GM18507 (cell line): ENCODE data around the gene CRABP2.

Experiments
- DNase-seq: peaks from one replicate; pipeline ENCODE4 v3.0.0; 2011; ENCODE audit warnings: low read depth; ENCODE audit not compliant: insufficient read length; ENCODE audit errors: extremely low spot score
- FAIRE-seq: peaks from 2 replicates; lab custom pipeline; 2011; peaks lifted over from hg19 to GRCh38; lab: Jason Lieb, UNC

Gene CRABP2

DNA sequence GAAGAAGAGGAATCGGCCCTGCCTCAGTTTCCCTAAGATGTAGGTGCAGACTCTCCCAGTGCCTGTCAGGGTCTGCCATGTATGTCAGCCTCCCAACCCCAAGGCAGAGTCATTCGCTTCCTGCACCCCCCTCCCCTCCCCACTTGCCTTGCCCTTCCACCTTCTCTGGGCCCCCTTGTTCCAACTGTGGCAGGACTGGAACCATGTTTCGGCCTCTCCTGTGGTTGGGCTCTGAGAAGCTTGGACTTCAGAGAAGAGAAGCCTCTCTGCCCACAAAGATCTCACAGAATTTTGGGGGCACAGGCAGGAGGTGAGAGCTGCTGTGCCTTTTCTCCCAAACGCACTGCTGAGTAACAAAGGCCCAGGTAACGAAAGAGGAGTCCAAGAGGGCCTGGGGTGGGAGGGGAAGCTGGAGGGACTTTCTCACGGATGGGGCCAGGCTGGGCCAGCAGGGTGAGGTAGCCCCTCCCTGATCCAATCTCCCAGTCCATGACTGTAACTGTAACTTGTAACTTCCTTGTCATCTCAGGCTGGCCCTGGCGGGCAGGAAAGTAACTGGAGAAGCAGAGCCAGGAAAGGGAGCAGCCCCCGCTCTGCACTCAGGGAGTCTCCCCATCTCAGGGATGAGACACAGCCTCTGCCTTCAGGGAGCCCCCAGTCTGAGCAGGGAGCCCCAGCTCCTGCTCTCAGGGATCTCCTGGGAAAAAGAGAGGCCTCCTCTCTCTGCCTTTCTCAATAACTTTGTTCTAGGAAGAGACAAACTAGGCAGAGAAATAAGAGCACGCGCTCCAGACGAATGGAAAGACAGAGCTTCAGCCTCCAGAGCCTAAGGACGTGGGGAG, 11.3 kb downstream of the CRABP2 start:
- FAIRE-seq: no peak
- no peak for DNase-seq

DNA sequence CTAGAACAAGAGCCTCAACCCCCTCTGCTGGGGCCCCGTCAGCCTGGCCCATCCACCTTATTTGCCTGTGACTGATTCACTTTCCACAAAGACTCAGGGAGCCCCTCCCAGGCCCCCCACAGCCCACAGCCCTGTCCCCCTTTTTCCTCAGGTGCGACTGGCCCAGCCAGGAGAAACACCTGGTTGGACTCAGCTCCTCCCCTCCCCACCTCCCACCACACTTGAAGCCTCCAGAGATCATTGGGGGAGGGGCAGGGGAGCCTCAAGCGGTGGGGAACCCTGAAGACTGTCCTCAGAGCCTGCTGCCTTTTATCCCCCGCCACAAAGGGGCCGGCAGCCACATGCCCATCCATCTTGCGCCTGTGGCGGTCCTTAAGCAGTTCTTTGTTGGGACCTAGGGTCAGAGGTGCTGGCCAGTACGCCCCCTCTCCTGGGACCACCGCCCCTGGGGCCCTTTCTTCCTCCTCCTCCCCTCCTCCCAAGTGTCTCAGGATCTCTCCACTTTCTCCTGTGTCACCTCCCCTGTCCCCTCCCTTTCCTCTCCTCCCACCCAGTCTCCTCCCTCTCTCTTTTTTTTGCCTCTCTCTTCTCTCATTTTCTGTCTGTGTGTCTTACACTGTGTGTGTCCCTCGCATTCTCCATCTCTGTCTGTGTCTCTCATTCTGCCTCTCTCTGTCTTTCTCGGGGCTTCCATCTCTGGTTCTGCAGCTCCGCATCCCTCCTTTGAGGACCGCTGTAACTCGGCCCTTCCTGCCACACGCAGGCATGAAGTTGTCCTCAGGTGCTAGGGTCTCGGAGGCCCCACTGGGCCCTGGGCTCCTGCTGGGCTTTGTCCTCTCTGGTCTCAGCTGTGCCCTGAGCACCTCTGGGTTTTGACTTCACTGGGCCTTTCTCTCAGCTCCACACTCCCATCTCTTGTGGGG, 12.2 kb downstream of the CRABP2 start:
- DNase-seq (no peak), FAIRE-seq (no peak)

DNA sequence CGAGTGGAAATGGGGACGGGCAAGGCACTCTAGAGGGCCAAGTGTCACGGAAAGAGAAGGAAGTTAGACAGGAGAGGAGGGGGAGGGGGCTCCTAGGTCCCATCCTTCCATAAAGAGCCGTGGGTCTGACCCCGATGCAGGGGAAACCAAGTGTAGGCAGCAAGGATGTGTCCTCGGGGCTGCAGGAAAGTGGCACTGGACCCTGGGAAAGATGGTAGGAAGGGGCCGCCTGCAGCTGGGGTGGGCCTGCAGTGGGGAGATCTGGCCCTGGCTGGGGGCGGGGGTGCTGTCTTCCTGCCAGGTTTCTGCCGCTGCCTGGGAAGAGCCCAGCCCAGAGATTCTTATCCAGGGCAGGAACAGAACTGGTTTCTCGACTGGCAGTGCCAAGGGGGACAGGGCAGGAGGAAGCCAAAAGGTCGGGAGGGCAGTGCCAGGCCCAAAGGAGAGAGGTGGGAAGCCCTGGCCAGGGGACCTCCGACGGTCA, 12.9 kb downstream of the CRABP2 start:
- no peak for DNase-seq
- FAIRE-seq: no peak

DNA sequence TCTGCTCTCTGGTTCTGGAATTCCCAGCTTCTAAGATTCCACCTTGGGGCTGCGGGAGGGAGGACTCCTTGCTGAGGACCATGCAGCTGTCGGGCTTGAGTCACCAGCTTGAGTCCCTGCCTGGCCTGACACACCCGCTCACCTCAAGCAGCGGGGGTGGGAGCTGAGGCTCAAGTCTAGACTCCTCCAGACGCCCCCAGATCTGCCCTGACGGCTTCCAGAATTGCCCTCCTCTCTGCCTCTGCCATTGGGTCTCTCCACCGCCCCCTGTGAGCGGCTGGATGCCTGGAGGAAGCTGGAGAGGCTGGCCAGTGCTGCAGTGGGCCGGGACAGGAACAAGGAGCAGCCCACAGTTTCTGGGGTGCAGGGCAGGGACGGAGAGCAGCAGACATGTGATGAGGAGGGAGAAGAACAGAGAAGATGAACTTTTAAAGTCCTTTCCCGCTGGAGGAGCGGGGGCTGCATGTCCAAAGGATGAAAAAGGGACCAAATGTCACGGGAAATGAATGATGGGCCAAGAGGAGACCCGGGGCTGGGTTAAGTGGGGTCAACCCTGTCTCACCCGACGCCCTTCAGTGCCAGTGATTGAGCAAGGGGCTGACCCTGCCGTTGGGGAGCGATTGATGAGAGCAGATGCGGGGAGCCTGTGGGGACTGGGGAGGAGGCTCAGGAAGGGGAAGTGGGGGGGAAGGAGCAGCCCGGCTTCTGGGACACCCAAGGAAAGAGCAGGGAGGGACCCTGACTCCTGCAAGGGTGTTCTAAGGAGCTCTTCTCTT, 13.5 kb downstream of the CRABP2 start:
- DNase-seq (no peak), FAIRE-seq (no peak)

DNA sequence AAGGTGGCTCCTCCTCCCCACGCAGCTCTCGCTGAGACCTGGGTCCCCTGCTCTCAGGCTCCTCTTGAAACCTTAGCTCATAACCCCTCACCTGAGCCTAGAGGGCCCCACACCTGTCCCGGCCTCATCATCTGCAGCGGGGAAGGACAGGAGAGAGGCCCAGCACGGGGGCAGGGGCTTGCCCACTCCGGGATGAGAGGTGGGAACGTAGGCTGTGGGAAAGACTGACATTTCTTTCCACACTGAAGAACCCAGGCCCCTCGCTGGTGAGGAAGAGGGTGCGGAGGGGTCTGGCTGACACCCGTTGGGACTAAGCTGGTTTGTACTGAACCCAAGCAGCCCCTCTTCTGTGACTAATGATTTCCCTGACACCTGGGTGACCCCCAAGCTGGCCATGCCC, 14.2 kb downstream of the CRABP2 start:
- DNase-seq (no peak), FAIRE-seq (no peak)

DNA sequence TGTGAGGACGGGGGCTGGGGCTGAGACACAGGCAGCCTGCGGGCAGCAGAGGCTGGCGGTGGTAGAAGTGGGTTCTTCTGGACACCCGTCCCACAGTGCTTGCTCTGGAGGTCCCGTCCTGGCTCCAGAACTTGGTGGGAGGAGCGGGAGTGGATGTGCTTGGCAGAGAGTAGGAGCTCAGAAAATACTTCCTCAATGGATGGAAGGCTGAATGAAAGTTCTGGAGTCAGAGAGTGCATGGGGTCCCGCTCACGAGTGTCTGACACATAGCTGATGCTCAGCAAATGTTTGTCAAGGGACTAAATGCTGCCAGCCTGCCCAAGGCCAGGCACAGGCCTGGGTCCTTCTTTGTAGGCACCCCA, 14.7 kb downstream of the CRABP2 start:
- no peak for FAIRE-seq
- DNase-seq: no peak

DNA sequence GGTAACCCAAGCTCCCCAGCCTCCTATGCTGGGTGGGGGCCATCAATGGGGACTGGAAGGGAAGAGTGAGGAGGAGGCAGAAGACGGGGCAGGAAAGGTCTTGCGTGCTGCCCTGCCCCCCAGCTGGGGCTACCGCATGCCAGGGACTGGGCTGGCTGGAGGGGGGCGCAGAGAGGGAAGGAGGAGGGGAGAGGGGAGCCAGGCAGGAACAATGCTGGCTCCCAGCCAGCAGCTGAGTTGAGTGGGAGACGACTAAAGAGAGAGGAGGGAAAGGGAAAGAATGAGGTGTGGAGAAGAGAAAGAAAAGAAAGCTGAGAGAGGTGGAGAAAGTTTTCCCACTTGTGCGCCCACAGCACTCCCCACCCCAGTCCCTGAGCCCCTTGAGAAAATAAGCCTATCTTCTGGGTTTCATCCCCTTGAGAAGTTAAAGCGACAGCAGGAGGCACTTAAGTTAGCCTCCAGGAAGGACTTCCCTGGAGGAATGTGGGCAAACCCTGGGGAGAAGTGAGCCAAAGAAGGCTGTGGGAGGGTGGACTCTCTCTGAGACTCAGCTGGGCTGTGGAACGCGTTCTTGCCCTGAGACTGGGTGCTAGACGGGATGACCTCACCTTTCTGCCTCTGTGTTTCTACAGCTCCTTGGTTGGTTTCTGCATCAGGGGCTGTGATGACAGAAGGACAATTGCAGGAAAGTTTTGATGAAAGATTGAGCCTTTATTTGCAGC, 15.3 kb downstream of the CRABP2 start:
- FAIRE-seq (no peak), DNase-seq (no peak)

DNA sequence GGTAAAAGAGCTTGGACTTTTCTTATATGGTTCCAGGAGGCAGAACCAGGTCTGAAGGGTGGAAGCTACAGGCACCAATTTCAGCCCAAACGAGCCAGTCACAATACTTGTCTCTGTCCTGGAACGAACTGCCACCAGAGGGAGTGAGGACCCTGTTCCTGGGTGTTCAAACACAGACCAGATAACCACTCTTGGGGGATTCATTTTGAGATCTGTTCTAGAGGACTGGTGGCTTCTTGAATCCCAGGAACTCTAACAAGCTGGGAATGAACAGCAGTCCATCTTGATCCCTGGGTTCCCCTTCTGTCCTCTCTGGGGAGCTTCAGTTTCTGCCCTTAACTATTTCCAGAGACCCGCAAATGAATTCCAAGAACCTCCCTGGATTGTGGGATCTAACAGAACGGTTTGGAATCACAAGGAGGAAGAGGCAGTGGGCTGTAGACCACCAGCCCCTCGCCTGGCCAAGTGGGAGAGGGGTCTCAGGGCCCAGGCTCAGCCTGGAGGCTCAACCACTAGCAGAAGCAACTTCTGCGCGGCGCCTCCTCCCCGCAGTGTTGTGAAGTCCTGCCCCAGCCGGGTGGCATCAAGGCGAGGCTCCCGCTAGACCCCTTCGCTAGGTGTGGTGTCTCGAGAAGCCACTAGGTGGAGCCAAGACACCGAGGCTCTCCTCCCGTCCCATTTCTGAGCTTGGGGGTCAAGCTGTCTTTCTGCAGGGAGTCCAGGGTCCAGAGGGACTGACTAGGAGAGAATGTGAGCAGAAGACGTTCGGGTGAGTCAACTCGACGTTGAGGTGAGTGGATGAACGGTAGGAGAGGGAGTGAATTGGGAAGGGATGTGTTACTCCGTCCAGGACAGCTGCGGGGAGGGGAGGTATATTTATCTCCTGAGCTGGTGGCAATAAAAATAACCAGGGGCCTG, 16.1 kb downstream of the CRABP2 start:
- peak; percentile 80 for FAIRE-seq
- DNase-seq: peak; percentile 71

DNA sequence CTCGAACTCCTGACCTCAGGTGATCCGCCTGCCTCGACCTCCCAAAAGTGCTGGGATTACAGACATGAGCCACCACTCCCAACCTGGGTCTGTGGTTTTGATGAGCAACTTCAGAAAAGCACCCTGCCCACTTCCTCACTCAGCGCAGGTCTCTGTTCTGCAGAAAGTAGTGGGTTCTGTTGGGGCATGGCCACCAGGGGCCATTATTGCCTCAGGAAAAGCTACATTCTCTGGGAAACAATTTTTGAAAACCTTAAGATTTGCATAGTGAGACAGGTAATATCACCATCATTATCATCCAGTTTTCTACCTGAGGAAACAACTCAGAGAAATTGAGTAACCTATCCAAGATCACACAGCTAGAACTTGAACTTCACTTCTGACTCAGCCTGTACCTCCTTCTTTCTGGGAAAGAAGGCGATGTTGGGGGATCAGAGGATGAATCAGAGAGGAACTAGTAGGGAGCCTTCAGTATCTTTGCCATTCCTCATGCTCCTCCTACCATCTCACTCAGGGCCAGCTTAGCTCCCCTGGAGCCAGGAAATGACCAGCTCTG, 21.1 kb downstream of the CRABP2 start:
- peak; percentile 5 for FAIRE-seq
- DNase-seq: no peak

DNA sequence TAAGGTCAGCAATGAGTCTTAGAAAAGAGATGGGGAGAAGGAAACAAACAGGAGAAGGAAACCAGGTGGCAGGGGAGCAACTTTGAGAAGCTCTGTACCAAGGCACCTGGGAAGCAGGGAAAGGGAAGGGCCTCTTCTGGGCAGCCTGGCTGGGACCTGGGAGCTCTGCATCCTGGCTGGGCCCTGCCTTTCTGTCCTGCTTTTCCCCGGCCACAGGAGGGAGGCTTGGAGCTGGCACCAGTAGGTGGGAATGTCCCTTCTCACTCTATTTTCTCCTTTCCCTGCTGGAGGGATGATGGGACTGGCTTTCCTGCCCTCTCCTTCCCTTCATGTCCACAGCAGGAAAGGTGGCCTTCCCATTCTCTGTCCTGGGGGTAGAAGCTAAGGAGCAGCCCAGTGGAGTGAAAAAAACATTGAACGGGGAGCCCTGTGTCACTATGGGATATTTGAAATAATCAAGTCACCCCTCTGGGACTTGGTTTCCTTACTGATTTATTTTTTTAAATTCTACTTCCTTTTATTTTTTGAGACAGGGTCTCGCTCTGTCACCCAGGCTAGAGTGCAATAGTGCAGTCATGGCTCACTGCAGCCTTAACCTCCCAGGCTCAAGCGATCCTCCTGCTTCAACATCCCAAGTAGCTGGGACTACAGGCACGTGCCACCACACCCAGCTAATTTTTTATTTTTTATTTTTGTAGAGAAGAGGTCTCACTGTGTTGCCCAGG, 23.1 kb downstream of the CRABP2 start:
- DNase-seq (no peak), FAIRE-seq (no peak)

DNA sequence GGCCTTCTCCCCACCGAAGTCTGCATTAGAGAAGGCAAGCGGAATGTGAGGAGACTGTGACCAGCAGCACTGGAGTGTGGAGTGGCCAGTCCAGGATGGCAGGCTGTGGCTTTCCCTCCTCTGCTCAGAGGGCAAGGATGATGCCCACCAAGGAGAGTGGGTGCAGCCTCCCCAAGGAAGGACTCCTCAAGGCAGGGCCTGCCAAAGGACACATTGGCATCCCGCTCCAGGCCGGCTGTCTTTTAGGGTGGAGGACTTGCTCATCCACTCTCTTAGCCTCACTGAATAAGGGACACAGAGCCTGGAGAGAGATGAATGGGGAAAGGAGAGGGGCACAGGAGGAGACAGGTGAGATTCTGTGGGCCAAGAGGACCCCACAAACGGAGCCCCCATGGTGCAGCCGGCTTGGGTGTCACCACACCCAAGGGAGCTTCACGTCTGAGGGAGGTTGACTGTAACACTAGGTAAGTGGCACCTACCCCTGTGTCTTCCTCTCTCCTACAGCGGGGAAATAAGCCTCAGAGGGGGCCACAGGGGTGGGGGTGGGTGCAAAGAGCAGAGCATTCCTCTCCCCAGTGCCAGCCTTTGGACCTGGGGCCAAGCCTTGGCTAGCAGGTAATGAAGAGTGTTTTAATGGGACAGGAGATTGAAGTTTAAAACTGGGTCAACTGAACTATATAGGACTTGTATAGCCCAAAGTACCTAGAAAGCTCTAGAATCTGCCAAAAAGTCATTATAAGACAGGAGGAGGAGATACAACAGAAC, 24.0 kb downstream of the CRABP2 start:
- DNase-seq (no peak), FAIRE-seq (no peak)

DNA sequence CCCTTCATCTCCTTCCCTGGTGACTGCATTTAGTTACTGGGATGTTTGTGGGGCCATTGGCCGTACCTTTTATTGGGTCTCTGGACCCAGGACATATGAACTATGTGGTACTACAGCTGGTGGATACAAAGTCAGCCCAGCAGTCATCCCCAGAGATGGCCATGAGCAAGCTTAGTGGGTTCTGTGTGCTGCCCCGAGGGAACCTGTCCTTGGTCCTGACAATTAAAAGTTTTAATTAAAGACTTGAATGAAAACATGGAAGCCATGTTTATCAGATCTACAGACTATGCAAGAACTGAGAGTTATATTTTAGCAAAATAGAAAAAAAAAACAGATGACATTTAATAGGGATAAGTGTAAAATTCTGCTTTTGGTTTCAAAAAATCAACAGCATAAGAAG, 25.3 kb downstream of the CRABP2 start:
- no peak for FAIRE-seq
- DNase-seq: no peak

DNA sequence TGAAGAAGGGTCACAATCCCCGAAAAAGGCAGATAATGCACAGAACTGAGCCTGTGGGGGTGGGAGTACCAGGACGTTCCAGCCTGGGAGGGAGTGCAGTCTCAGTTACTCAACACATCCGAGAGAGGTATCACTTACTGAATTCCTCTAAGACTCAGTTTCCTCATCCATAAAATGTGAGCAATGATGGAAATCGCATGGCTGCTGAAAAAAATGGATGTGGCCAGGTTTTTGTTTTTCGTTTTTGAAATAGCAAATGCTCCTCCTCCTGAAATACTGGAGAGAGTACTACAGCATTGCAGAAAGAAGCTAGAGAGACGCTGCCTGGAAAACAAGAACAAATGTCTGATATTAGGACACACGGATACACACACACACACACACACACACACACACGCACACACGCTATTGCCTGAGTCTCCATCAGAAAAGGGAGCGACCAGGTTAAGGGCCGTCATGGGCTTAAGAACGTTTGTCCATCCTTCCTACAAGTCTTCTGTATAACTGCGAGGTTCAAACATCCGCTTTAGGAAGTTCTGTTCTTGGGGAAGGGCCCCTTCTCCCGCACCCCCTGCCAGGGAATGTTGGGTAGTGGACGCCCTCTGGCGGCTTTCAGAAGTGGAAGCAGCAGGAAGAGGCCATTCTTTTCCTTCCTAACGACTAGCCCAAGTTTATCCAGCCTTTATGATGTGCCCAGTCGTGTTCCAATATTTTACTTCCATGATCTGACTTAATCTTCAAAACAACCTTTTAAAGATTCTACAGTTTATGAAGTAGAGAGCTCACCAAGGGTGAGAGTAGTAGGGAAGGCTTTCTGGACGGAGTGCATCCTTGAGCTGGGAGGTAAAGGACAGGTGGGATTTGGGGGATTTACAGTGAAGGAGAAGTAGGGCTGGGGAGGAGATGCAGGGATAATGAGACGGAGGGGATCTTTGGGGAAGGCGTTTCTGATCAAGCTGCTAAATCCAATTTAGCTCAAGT, 27.5 kb downstream of the CRABP2 start:
- FAIRE-seq (peak; percentile 78), DNase-seq (peak; percentile 32)

DNA sequence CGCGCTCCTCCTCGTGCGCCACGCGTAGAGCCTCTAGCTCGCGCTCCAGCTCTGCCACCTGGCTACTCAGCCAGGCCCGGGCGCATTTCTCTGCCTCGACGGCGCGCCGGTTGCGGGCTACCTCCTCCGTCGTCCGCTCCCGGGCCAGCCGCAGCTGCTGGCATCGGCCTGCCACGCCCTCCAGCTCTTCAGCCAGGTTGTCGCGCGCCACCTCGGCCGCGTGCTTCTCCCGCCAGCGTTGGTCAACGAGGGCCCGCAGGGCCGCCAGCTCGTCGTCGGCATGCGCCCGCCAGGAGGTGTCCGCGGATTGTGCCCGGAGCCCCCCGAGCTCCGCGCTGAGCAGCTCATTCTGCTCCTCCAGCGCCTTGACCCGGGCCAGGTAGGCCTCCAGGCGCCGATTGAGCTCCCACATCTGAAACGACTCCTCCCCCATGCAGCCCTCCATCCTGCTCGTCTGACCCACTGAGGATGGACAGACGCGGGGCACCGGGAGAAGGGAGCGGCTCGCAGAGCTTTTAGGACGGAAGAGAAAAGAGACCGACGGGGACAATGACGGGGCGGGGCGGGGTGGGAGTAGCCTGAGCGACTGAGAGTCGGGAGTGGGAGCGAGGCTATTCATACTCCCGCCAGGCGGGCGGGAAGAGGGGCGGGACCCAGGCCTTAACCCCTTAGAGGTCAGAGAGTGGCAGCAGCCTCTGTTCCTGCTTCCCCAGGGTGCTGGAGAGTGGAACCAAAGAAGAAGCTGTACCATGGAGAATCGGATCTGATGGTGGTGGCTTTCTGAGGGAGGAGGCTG, 28.4 kb downstream of the CRABP2 start, which contains the start of gene NES:
NES (minus strand) TSS at position 588 of the 796 bp plus-strand sequence; CDS start at position 445, 143 bp downstream.
- DNase-seq: no peak
- FAIRE-seq: no peak
